ENCODE data around the gene PDF. TPM values are rescaled to one million over a fixed set of nuclear protein-coding genes. Genes with fewer than 3 reads are reported as not detected.

The PDF gene
- total RNA-seq, 1 donor from 2014 or later = 3.1 TPM

DNA sequence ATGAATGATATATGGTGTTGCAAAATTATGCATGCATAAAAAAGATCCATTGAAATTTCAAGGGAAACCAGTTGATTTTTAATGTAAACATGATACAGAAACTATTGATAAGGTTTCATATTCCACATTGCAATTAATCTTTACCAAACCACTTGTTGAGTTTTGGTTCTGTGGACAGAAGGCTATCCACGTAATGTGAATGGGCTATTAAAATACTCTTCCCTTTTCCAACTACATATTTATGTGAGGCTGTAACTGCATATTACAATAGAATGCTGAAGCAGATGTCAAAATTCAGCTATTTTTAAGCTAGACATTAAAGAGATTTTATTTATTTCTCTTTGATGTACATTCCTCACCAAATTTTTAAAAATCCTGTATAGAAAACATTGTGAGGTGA is 53.0 kb downstream of the PDF start:
- no peak for DNase-seq (ENCODE audit: low spot score)

Other genes with a start within 250 kb of the PDF start
- gene HAS3, start 224.9 kb downstream of the PDF start, total RNA-seq (ENCODE audit: insufficient read depth, low replicate concordance) = 10.4 TPM
- 46.5 TPM for gene CHTF8, start 198.0 kb downstream of the PDF start, total RNA-seq (ENCODE audit: insufficient read depth, low replicate concordance)
- gene UTP4, start 197.9 kb downstream of the PDF start, total RNA-seq (ENCODE audit: insufficient read depth, low replicate concordance) = 13.7 TPM
- 174 TPM for gene SNTB2, start 143.4 kb downstream of the PDF start, total RNA-seq (ENCODE audit: insufficient read depth, low replicate concordance)
- gene VPS4A, start 19.2 kb downstream of the PDF start, total RNA-seq (ENCODE audit: insufficient read depth, low replicate concordance) = 44.5 TPM
- 47.7 TPM for gene COG8, start 9.0 kb upstream of the PDF start, total RNA-seq (ENCODE audit: insufficient read depth, low replicate concordance)
- 12.5 TPM for gene NIP7, start 9.2 kb upstream of the PDF start, total RNA-seq (ENCODE audit: insufficient read depth, low replicate concordance)
- gene TMED6, start 21.2 kb upstream of the PDF start, total RNA-seq (ENCODE audit: insufficient read depth, low replicate concordance) = not detected
- gene TERF2, start 55.4 kb upstream of the PDF start, total RNA-seq (ENCODE audit: insufficient read depth, low replicate concordance) = 7.2 TPM
- gene CYB5B, start 94.0 kb upstream of the PDF start, total RNA-seq (ENCODE audit: insufficient read depth, low replicate concordance) = 97.5 TPM
- 22.6 TPM for gene NFAT5, start 235.4 kb upstream of the PDF start, total RNA-seq (ENCODE audit: insufficient read depth, low replicate concordance)